Measurements from ENCODE around the gene GP9.
"Not testable (repeated sequence)": the region's sequence is repeated elsewhere in the genome, so short reads cannot be mapped to it uniquely, and the experiment has no call there.

DNA sequence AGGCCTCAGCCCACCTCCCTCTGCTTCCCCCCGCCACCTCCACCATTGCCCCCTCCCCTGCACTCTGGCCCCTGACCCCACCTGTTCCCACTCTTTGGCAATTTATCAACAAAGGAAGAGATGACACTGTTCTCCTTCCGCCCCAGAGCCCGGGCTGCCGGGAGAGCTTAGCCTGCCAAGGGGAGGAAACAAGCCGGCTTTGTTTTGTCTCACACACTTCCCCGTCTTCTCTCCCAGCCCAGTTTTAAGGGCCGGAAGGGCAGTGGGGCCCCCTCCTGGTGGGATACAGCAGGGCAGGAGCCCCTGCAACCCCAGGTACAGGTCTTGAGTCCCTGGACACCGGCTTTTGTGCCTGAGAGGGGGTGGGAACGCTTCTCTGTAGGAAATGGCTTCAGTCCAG, 27.3 kb downstream of the GP9 start:
- TF ChIP-seq, protein P1, sequence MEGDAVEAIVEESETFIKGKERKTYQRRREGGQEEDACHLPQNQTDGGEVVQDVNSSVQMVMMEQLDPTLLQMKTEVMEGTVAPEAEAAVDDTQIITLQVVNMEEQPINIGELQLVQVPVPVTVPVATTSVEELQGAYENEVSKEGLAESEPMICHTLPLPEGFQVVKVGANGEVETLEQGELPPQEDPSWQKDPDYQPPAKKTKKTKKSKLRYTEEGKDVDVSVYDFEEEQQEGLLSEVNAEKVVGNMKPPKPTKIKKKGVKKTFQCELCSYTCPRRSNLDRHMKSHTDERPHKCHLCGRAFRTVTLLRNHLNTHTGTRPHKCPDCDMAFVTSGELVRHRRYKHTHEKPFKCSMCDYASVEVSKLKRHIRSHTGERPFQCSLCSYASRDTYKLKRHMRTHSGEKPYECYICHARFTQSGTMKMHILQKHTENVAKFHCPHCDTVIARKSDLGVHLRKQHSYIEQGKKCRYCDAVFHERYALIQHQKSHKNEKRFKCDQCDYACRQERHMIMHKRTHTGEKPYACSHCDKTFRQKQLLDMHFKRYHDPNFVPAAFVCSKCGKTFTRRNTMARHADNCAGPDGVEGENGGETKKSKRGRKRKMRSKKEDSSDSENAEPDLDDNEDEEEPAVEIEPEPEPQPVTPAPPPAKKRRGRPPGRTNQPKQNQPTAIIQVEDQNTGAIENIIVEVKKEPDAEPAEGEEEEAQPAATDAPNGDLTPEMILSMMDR (conservative IDR thresholded peaks at IDR 0.05; ENCODE audit: low read length), result not testable (repeated sequence)
- TF ChIP-seq EZH2phosphoT487 (IDR thresholded peaks at IDR 0.05; ENCODE audit: borderline replicate concordance, low read depth, low read length), result not testable (repeated sequence)
